ENCODE measurements around the gene BACE1.

BACE1 gene

DNA sequence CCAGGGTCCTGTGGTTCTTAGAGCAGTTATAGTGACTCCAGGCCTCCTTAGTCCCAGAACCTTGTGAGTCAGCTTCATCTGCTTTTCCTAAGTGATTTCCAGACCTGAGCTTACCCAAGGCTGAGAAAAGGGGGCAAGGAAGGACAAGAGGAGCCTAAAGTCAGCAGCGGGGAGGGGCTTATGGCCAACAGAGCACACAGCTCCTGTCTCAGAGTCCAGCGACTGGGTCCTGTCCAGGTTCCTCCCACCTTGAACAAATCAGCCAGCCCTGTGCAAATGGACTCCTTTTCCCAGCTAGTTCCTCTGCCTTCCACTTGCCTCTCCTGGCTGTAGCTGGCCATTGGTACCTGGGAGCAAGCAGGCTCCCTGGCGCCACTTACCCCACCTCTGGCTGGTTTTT, 10.9 kb downstream of the BACE1 start:
- DNase-seq, result no peak

DNA sequence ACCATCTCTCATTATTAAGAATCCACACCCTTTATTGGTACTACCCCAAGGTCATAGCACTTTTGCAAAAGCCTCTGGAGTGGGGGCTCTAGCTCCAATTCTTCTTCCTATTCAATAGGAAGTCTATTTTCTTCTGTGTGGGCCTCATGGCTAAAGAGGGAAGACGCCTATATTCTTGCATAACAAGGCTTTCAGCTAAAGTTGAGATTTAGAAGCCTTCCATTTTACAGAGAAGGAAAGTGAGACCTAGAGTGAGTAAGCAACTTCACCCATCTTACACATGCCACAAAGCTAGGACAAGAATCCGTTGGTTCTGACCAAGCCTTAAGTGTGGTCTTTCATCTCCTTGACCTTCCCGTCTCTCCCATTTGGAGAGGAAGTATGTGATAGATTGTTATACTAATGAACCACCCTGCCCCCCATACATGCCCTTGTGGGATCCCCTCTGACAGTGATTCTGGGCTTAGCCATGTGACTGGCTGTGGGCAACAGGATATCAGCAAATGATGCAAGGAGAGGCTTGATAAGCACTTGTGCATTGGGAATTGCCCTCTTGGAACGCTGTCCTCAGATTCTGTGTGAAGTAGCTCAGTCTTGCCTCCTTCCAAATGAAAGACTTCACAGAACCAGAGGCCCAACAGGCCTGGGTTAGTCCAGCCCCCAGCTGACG, 12.3 kb downstream of the BACE1 start:
- DNase-seq, result no peak

DNA sequence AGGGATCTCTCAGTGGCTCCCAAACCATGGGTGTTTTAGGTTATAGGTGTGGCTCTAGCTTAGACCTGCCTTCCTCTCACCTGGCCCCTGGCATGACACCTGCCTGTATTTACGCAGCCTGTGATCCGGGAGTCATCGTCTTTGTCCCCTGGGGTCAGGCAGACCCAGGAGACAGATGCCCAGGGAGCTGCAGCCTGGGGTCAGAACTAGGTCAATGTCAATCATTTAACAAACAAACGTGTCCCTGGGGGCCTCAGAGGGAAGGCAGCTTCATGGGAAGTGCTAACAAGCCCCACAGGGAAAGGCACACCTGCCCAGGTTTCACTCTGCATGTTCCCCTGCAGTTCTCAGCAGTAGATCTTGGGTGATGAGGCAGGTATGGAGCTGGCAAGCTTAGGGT, 13.0 kb downstream of the BACE1 start:
- no peak for DNase-seq

DNA sequence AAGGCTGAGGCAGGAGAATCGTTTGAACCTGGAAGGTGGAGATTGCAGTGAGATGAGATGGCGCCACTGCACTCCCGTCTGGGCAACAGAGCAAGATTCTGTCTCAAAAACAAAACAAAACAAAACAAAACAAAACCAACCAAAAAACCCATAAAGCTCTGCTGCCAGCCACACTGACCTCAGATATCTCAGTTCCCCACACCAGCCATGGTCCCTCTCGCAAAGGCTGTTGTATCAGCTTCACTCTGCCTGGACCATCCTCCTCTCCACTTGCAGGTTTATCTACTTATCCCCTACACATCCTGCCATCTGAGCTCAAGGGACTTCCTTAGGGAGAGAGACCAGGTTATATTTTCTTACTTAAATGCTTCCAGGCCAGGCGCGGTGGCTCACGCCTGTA, 13.8 kb downstream of the BACE1 start:
- DNase-seq, result no peak

DNA sequence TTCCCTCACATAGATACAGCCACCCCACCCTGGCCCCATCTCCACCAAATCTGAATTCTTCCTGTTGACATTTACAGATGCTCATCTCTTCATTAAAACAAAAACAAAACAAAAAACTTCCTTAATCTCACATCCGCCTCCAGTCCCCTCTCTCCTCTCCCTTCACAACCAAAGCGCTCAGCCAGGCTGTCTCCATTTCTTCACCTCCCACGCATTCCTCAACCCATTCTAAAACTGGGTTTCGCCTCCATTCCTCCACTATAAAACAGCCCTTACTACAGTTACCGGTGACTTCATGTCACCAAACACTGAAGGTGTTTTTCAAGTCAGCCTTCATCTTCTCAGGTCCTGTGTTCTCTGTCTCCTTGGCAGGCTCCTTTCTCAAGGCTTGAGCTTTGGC, 15.3 kb downstream of the BACE1 start:
- no peak for DNase-seq

DNA sequence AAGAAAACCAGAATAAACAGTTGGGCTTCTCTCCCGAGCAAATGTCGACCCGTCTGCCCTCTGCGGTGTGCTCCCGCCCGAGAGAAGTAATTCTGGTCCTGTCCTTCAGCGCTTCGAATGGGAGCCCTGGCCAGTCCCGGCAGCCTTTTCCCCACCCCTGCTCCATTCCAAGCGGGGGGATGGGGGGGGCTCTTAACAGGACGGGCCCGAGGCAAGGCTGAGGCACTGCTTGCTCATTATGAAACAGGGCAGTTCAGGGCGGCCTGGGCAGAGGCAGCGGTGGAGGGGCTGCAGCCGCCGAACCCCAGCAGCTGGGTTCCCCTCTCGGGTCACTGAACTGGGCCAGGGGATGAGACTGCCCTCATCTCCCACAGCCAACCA, 15.8 kb downstream of the BACE1 start:
- no peak for DNase-seq

DNA sequence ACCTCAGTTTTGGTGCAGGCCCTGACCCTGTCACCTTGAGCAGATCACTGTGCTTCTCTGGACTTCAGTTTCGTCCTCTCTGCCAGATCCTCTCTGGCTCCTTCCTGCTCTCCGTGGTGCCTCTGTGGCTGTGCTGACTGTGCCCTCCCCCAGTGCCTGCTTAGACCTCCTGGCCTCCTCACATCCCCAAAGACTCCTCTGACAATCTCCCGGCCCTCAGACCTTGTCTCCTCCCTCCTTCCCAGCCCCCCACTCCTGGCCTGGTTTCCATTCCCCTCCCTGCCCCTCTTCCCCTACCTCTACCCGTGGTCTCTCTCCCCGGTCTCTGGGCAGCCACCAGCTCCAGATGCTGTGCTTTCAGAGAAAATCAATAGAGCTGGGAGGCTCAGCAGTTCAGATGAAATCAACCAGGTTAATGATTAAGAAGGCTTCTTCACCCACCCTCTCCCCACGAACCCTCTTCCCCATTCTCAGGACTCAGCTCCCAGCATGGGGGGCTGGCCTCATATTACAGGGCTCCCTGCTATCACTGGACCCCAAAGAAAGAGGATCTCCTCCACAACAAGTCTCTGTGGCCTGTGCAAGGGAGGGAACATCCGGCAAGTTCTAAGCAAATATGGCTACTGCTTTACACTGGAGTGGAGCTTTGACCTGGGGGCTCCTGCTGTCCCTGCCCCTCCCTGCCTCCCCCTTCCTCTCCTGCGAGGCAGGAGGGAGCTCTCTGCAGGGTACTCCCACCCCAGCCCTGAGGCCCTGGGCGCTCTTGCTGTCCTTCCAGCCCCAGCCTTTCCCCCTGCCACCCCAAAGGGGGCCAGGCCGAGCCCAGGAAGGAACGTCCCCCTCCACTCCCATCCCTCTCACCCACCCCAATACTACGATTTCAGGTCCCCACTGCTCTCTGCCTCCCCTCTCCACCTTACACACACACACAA, 16.4 kb downstream of the BACE1 start:
- DNase-seq, result no peak

DNA sequence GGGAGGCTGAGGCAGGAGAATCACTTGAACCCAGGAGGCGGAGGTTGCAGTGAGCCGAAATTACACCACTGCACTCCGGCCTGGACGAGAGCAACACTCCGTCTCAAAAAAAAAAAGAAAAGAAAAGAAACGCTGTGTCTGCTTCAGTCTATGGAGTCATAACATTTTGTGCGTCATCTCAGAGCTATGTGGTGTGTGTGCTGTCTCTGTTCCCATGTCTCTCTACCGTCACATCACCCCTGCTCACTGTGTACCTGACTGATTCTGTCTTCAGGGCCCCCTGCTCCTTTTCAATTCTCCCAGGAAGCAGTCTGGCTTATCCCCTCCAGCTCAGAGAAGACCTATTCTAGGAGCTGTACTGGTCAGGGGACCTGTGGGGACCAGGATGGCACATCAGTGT, 17.9 kb downstream of the BACE1 start:
- DNase-seq, result no peak

DNA sequence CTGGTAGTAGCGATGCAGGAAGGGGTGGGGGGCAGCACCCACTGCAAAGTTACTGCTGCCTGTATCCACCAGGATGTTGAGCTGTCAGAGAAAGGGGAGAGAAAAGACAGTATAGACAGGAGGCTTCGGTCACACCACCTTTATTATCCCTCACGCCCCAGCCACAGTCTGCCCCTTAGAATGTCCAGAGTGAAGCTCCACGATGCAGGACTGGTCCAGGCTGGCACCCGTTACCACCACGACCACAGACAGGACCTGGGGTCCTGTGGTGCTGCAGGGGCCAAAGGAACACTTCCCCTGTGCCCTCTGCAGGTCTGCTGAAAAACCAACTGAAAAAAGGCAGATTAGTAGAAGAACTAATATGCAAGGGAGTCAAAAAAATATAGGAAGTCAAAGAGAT, 19.2 kb downstream of the BACE1 start:
- no peak for DNase-seq

DNA sequence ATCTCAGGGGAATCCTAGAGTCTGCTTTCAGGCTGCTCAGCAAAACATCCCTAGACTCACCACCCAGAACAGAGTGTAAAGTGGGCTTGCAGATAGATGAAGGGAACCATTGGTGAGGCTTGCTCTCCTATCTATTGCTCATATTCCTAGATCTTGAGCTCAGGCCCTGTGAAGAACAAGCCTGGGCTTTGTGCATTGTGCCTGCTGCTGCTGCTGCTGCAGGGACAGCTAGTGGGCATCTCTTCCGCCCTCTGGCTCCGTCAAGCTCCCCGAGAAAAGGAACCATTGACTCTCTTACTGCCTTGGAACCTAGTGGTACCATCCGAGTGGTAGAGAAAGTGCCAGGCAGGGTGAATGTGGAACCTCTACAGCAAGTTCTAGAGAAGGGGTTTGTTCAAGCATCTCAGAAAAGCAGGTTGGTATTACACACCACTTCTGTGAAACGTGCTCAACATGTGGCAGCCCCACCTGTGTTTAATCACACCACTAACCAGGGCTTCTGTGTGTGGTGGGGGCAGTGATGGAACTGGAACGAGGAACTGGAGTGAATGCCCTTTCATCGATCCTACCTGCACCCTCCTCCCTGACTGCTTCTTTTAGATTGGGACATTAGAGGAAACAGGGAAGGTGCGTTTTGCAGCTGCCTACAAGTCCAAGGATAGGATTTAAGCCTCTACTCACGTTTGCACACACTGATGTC, 20.5 kb downstream of the BACE1 start:
- DNase-seq, result no peak

DNA sequence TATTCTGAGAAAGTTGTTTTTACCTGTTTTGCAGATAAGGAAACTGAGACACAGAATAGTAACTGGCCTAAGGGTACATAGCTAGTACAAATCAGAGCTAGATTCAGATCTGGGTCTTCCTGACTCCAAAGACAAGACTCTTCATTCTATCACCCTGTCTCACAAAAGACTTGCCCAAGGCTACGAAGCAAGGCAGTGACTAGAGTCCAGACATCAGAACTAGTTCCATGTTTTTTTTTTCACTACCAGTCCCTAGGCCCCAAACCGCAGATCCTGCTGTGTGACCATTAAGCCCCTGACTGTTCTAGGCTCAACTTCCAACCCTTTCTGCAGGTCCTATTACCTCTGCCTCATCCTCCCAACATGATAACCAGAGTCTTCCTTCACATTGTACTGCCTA, 23.4 kb downstream of the BACE1 start:
- DNase-seq, result no peak

DNA sequence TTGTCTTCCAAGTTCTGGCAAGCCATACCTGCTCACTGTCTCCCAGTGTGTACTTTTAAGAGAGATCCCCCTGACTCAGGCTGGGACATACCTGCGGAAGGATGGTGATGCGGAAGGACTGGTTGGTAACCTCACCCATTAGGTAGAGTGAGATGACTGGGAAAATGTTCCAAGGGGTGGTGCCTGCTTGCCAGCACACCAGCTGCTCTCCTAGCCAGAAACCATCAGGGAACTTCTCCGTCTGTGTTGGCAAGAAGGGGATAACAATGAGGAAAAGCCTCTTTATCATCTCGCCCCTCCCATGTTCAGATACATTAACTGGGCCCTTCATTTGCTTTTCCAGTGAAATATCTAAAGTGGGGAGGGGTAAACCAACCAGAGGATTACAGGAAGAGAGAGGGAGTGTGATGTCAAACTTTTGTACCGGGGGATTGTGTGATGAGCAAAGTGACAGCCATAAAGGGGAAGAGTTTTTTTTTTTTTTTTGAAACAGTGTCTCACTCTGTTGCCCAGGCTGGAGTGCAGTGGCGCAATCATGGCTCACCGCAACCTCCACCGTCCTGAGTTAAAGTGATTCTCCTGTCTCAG, 25.2 kb downstream of the BACE1 start, which contains the start of gene BACE1-AS:
Gene BACE1-AS (plus strand): TSS at position 538 of the 588 bp plus-strand sequence.
- DNase-seq, result no peak

DNA sequence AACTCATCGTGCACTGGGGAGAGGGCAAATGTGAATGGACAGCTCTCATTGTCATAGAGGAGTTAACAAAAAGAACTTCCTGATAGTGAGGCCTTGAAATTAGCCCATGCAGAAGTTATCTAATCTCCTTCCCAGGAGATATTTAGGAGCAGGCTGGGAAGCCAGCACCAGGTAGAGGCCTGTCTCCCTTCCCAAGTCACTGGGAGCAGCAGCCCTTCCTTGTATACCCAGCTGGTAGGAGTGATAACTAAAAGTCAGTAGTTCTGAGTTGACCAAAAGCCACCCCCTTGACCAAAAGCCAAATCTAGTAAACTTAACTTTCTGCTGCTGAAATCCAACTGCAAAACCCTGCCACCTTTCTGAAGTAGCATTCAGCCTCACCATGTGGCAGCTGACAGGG, 26.3 kb downstream of the BACE1 start:
- DNase-seq, result no peak

DNA sequence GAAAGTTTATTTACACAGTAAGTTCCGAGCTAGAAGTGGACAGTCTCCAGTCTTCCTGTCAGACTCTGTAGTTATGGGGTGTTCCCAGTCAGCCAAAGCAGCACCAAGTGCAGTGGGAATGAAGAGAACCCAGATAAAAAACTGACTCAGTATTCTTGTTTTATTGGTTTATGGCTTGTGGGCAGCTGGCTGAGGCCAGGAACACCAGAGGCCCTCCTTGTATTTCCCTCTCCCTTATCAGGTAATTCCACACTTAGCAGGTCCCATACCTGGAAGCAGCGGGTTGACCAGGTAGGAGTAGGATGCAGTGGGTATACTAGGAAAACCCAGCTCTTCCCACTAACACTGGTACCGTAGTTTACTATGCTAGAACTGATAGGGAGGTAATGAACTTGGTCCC, 28.4 kb downstream of the BACE1 start:
- DNase-seq, result no peak

DNA sequence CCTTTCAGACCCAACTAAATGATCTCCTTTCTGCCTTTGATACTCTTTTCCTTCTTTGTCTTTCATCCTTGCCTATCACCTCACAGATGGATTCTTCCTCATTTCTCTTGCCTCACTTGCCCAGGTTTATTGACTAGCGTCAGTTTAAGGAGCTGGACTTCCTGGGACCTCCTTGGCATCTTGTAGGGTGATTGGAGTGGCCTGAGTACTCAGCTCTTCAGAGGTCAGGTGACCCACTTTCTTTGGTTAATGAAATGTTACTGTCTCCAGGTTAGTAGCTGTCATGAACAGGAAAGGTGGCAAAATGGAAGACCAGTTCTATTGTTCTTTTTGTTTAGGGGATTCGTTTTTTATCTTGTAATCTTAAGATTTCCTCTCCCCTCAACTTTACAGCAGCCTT, 29.5 kb downstream of the BACE1 start:
- no peak for DNase-seq

DNA sequence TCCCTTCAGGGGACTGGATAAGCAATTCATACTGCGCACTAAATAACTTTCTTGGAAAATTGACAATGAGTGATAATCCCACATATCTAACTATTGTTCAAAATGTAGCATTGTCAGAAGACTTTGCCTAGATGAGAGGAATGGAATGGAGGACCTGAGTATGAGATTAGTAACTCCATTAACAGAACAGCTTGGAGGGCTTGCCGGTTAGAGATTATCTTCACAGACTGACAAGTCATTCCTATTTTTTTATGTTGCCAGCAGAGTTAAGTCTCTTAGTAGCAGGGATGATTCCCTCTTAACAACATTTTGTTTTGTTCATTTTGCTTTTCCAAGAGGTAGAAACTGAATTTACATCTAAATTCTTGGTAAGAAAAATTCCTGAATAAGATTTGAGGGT, 32.0 kb downstream of the BACE1 start:
- no peak for DNase-seq

DNA sequence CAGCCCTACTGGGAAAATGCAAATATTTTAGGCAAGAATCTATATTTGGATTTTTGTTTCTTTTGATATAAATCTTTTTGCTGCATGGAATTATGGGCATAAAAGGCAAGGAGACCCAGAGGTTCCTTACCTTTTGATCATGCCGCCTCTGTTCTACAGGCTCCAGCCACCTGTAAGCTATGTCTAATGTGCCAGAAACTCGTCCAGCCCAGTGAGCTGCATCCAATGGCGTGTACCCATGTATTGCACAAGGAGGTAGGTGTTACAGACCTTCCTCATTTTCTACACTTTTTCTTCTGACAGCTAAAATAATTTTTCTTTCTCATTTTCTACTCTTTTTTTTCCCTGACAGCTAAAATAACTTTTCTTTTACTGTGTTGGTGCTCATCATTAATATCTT, 33.1 kb downstream of the BACE1 start:
- no peak for DNase-seq

DNA sequence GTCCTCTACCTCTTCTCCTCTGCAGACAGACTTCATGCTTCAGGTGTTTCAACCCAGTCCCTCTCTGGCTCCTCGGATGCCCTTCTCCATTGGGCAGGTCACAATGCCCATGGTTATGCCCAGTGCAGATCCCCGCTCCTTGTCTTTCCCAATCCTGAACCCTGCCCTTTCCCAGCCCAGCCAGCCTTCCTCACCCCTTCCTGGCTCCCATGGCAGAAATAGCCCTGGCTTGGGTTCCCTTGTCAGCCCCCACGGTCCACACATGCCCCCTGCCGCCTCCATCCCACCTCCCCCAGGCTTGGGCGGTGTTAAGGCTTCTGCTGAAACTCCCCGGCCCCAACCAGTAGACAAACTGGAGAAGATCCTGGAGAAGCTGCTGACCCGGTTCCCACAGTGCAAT, 34.2 kb downstream of the BACE1 start:
- DNase-seq, result no peak

DNA sequence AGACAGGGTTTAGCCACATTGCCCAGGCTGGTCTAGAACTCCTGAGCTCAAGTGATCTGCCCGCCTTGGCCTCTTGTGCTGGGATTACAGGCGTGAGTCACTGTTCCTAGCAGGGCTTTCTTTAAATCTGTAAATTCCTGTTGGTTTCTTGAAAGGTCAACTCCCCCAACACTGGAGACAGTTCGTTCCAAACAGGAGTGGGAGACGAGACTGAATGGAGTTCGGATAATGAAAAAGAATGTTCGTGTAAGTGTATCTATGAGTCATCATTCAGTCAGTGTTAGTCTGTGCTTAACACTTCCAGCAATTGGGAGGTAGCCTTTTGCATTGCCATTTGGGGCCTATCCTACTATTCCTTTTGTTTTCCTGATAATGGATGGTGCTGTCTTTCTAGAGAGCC, 34.9 kb downstream of the BACE1 start:
- no peak for DNase-seq

DNA sequence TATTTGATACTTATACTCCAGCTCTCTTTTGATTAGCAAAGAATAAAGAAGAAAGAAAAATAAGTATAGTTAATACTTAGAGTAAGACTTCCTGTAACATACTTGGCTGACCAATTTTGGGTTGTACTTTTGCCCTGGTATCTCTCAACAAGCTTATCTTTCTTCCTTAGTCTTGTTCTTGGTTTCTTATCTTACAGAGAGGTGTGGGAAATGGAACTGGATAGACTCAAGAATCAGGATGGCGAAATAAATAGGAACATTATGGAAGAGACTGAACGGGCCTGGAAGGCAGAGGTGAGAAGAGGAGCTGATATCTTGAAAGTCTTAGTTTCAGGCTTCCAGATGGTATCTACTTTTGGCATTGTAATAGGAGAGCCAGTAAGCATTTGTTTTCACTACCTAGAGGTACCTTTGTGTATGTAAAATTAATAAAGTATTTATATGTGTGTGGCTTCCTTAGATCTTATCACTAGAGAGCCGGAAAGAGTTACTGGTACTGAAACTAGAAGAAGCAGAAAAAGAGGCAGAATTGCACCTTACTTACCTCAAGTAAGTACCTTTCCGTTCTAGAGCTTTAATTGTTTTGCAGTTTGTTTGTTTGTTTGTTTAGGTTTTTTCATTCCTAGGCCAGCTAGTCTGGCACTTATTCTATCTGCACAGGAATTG, 36.2 kb downstream of the BACE1 start:
- DNase-seq, result no peak

DNA sequence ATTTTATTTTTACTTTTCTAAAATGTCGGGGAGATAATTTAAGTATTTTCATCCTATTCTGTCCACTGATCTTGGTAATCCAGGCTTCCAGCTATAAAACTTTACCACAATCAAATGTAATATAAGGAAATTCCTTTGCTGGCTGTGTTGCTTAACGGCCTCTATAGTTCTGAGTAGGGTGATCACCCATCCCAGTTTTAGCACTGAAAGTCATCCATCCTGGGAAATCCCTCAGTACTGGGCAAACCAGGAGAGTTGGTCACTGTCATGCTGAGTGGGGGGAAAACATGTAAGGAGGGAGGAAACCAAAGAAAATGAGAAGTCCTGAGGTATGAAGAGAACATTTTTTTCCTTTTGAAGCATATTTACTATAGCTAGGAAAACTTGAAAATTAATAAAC, 37.7 kb downstream of the BACE1 start:
- no peak for DNase-seq

DNA sequence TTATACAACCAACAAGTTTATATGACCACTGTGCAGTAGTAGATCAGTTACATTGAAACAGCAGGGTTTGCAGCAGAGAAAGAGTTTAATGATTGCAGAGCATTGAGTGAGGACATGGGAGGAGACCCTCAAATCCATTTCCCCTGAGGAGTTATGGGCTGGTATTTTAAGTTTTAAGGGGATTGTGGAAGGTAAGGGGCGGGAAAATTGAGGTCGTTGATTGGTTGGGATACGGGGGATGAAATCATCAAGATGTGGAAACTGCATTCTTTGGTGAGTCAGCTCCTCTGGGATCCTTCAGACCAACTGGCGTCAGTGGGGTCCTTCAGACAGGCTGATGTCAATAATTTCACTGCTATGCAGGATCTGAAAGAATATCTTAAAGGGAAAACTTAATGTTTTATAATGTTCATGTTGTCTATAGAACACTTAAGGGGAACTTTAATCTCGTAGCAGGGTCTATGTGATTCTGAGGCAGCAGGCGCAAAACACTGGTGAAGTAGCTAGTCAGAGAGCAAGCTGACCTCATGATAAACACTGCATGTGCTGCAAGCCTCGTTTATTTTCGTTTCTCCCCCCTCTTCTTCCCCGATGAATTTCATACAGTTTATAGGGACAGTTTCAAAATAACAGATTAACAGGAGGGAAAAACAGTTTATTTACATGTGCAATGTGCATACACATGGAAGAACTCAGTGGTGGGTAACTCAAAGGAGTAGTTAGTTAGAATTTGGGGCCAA, 42.3 kb downstream of the BACE1 start:
- DNase-seq, result no peak
